NCI-H345 treated with DMSO at 0.1 percent for 48 hours (cell line): ENCODE measurements around the gene ITPA.
"Not testable (repeated sequence)": the region's sequence is repeated elsewhere in the genome, so short reads cannot be mapped to it uniquely, and the experiment has no call there.

Experiments
- DNase-seq: peaks from one replicate; lab custom pipeline; 2025; ENCODE audit not compliant: unreplicated experiment; lab: John Stamatoyannopoulos, UW

Gene ITPA

DNA sequence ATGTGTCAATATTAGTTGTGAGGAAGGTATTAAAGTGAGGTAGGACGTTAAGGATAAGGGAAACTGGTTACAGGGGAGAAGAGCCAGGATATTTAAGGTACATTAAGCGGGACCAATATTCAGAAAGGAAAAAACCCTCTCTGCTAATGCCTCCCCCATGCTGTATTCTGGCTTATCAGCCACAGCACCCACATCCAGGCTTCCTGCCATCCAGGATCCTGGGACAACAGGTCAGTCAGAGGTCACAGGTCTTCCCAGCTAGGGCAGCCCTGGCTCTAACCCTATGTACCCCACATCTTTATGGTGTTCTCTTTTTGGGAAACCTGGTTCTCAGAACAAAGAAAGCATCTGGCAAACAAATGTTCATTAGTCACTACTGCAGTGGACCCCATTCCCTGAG lies 10.1 kb upstream of the ITPA start:
- DNase-seq: no peak

GRCh38 chr20:3199976-3200755 lies 9.1 kb upstream of the ITPA start:
- no peak for DNase-seq

- no peak for DNase-seq
Measured at GRCh38 chr20:3202965-3203314, 6.4 kb upstream of the ITPA start.

DNA sequence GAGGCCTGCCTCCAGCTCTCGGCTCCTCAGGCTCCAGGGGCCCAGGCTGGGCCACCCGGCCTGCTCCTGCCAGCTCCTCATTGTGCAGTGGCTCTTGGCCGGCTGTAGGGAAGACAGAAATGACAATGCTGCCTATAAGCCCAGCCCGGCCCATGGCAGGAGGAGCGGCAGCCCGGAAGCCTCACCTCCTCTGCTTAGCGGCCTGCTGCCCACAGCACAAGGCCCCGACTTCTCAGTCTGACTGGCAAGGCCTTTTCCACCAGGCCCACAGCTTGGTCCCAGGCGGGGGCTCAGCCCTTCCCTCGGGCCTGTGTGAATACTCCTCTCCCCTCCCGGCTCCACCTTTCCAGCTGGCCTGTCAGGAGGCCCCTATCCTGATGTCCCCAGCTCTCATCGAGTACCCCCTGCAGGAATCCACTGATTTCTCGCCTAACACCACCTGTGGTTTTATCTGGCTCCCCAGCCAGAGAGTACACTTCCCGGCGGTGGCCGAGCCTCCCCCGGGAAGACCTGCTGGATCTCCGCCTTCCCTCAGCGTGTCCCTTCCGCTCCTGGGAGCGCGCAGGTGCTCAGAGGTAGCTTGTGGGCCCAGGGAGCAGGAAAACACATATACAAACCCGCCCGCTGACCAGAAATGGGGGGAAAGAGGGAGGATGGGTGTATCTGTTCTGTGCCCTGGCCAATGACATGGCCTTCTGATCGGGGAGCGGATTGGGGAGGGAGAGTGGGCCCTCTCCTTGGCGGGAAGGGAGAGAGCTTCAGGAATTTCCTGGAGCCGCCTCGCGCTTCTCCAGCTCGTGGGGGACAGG lies 5.8 kb upstream of the ITPA start:
- DNase-seq: no peak

GRCh38 chr20:3204124-3204794 lies 5.0 kb upstream of the ITPA start, which contains the start of gene DDRGK1:
Gene DDRGK1 (minus strand): TSS chr20:3204682. CDS start chr20:3204627, 55 bp downstream.
- peak; percentile 94 for DNase-seq

DNA sequence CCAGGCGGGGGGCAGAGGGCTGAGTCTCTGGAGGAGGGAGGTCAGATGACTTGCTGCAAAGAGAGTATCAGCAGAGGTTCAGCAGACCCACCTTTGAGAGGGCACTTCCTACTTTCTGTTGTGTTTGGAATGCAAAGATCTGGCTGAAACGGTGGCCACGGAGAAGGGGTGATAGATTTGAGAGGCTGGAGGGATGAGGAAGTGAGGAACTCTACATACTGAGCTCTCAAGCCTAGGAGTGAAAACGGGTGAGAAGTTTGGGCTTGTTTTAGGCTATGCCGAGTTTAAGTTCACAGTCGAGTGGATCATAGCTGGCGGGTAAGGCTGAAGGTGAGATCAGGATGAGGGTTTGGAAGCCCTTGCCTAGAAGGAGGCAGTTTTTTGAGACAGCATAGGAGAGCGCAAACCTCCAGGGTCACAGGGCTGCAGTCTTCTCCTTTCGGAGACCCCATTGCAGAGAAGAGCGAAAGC lies 477 bp upstream of the ITPA start:
- DNase-seq: no peak

GRCh38 chr20:3209946-3210317 lies 634 bp downstream of the ITPA start:
- no peak for DNase-seq

GRCh38 chr20:3210346-3210745 lies 1.0 kb downstream of the ITPA start:
- no peak for DNase-seq

DNA sequence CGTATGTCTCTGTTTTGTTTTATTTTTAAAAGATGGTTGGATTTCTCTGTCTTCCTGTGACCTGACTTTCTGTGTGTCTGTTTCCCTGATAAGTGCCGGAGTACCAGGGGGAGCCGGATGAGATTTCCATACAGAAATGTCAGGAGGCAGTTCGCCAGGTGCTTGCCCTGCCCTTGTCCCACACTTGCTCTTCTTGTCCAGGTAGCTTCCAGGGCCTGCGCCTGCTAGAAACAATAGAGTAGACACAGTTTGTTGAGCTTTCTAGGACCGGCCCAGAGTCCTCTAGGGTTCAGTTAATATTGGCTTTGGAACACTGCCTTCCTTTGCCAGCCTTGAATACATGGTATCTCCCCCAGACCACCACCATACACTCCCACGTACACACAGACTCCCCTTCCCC lies 3.9 kb downstream of the ITPA start:
- DNase-seq: no peak

DNA sequence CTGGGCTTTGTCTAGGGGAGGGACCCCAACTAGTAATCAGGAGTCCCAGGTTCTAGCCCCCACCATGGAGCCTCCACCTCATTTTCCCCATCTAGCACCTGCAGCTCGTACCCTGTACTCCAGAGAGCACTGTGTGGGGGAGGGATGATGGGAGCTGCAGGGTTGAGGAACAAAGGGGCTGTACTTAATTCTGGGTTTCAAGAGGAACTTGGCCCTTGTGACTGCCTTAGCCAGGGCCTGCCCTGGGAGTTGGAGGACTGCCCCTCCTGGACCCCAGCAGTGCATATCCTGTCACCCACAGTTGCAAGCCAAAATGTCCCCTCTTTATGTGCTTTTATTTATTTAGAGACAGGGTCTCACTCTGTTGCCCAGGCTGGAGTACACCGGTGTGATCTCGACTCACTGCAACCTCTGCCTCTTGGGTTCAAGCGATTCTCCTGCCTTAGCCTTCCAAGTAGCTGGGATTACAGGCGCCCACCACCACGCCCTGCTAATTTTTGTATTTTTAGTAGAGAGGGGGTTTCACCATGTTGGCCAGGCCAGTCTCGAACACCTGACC lies 6.1 kb downstream of the ITPA start:
- not testable (repeated sequence) for DNase-seq

- DNase-seq: peak; percentile 63
Measured at GRCh38 chr20:3218307-3218988, 9.2 kb downstream of the ITPA start.

- DNase-seq: no peak
Measured at GRCh38 chr20:3221398-3222226, 12.3 kb downstream of the ITPA start.

- peak; percentile 97 for DNase-seq
Measured at GRCh38 chr20:3222635-3223600, 13.6 kb downstream of the ITPA start.

GRCh38 chr20:3223651-3223993 lies 14.3 kb downstream of the ITPA start:
- DNase-seq: no peak

DNA sequence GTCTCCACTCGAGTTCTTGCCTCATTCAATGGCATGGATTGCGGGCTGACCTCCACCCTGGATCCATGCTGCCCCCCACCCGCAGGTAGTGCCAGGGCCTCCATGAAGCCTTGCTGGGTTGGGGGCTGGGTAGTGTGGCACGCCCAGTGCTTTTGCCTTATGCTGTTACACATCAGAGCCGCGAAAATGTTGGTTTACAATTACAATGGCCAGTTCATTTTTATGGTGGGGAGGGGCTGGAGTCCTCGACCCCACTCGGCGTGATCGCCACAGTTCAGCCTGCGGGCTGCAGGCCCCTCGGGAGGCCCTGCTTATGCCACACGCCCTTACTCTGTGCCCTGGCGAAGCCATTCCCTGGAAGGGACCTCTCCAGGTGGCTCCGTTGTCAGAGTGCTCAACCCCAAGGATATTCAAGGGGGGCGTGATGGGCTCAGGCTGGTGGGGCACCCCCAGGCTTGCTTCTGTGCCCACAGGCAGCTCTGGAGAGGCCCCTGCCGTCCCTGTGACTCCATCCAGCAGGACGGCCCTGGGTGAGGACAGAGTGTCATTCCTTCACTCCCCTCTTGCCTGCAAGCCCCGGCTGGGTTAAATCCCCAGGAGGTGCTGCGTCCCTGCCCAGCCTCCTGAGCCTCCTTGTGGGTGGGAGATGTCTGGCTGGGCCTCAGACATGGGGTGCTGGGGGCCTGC lies 14.8 kb downstream of the ITPA start:
- no peak for DNase-seq

DNA sequence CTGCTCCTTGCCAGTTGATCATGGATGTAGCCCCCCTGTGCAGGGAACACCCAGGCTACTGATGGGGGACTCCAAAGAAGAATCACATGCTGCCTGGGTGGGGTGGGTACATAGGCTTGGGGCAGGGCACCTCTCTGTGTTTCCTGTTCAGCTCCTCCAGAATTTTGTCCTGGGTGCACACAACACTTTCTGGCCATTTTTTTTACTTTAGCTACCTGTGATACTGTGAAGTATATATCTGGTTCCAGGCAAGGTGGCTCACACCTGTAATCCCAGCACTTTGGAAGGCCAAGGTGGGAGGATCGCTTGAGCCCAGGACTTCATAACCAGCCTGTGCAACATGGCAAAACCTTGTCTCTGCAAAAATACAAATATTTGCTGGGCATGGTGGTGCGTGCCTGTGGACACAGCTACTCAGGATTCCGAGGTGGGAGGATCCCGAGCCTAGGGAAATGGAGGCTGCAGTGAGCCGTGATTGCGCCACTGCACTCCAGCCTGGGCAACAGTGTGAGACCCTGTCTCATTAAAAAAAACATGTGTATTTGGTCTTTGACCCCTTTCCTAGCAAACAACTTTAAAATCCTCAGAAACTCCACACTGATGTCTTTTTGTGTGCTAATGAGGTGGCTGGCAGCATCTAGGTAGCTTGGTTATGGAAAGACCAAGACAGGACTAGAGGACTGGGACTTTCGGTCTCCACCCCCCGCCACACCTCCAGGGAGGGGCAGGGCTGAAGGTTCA lies 15.6 kb downstream of the ITPA start:
- no peak for DNase-seq

DNA sequence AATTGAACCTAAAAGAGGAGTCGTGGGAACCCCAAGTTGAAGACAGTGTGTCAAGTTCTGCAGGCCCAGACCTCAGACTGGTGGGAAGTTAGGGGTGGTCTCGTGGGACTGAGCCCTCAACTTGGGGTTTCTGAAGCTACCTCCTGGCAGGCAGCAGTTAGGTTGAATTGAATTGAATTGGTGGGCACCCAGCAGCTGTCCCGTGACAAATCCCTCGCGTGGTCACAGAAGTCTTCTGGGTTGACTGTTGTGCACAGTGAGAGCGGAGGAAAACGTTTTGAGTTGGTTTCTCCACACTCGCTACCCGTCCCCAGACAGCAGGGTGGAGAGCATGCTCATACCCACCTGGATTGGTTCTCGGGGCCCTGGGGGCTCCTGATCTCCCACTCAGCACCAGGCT lies 16.8 kb downstream of the ITPA start:
- no peak for DNase-seq

DNA sequence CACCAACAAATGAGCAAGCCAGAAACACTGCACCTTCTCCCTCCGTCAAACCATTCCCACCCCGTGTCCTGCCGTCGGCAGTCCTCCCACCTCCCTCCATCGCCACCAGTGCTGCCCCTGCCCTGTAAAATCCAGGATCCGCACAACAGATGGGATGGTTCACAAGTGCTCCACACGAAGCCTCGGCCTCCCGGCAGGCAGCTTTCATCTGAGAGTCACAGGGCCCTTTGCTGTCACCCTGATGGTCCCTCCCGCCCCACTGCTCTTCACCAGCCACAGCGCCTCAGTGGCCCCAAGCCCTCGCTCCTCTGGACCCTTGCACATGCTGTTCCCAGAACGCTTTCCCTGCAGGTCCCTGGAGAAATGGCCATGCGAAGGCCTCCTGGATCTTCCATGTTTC lies 17.6 kb downstream of the ITPA start:
- DNase-seq: no peak
